GM21529 (cell line): ENCODE measurements around the gene SLC48A1.
"Not testable (repeated sequence)": the region's sequence is repeated elsewhere in the genome, so short reads cannot be mapped to it uniquely, and the experiment has no call there.

Source experiments
- ATAC-seq: cut with Tn5 transposase; IDR thresholded peaks from one replicate; pipeline ENCODE4 v1.9.1; 2021; ENCODE audit not compliant: unreplicated experiment

SLC48A1 gene

DNA sequence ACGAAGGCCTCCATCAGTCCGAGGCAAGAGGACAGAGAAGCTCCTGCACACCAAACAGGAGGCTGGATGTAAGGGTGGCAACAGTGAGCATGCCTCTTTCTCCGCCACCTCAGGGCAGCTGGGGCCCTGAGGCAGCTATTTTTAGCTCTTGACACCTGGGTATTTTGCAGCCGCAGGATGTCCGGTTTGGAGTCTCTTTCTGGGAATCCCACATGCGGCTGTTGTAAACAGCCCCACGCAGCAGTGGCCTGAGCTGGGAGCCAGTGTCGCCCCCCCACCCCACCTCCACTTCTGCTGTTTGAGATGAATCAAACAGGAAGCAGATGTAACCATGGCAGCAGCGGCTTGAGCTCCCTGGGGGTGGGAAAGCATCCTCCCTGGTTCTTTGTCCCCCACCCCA is 35.0 kb downstream of the SLC48A1 start:
- peak; percentile 47 for ATAC-seq

DNA sequence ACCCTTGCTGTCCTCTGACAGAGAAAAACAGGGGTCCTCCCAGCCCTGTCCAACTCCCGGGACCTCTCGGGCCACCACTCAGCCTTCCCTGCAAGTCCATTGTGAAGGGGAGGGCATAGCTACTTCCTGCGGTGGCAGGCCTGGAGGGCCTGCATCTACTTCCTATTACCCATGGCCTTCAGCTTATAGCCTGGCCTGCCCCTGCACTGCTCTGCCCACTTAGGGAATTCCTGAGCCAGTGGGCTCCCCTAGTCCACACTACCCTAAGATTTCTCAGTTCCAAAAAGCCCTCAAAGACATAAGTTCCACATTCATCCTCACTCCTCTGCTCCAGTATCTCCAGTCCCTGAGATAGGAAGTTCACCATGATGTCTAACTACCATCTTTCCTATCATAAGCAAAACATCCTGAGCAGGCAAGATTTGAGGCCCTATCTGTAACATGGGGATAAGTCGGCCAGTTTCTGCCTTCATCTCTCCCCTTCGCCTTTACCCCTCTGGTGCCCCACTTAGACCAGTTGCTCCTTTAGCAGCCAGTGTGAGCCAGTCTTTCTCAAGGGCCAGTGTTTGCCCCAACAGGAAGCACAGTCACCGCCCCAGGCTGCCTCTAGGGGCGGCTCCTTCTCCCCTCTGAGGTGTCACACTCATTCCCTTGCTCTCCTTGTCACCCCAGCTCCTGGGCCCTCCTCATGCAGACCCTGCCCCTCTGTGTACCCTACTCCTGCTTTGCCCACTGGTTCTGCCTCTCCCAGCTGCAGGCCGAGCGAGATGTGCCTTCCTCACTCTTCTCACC is 35.7 kb downstream of the SLC48A1 start:
- ATAC-seq, result no peak

DNA sequence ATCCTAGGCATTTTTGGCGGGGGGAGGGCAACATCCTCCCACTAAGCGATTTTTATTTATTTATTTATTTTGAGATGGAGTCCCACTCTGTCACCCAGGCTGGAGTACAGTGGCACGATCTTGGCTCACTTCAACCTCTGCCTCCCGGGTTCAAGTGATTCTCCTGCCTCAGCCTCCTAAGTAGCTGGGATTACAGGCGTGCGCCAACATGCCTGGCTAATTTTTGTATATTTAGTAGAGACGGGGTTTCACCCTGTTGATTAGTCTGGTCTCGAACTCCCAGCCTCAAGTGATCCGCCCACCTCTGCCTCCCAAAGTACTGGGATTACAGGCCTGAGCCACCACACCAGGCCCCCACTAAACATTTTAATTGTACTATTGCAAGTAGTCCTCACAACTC is 36.5 kb downstream of the SLC48A1 start:
- ATAC-seq, result not testable (repeated sequence)

DNA sequence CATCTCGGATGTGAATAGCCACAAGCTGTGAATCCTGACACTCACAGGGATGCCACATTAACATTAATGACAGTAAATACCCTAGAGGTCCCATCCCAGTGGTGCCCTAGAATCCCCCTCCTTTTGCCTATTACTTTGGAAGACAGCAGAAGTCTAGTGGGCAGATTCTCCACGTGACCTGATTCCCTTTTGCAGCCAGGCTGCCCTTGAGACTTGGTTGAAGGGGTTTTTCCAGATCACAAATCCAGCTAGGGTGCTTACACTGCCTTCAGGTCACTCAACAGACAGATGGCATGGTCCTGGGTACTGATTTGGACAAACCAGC is 38.0 kb downstream of the SLC48A1 start:
- no peak for ATAC-seq

DNA sequence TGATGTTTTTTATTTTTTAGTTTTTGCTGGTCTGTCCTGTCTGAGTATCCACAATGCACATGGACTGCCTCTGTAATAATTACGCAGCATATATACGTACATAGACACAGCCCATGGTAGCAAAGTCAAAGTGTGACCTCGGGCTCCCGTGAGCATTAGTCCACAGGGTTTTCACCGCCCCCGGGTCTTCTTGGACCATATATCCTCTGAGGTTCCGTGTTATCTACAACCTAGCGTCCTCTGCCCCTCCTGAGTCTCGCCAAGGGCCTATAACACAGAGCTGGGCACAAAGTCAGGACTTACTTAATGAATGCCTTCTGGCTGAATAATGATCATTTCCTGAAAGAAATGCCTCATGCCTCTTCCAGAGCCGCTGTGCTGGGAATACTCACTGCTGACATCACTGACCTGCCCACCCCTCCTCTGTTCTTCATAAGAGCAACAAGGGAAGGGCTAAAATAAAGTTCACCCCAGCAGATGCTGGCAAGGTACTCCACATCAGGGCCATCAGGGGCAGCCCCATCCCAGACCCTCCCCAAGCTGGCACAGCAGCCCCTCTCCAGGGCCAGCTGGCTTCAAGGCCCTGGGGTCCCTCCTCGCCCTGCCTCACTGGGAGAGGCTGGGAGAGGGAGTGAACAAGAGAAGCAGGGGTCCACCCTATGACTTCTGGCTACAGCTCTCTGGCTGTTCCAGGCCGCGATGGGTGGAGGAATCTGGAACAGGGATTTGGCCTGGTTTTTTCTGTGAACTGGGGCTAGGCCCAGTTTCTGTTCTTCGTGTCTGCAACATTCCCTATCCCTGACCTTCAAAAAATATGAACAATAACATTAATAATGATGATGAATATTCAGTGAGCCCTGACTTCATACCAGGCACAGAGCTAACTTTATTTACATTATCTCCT is 38.8 kb downstream of the SLC48A1 start:
- no peak for ATAC-seq

DNA sequence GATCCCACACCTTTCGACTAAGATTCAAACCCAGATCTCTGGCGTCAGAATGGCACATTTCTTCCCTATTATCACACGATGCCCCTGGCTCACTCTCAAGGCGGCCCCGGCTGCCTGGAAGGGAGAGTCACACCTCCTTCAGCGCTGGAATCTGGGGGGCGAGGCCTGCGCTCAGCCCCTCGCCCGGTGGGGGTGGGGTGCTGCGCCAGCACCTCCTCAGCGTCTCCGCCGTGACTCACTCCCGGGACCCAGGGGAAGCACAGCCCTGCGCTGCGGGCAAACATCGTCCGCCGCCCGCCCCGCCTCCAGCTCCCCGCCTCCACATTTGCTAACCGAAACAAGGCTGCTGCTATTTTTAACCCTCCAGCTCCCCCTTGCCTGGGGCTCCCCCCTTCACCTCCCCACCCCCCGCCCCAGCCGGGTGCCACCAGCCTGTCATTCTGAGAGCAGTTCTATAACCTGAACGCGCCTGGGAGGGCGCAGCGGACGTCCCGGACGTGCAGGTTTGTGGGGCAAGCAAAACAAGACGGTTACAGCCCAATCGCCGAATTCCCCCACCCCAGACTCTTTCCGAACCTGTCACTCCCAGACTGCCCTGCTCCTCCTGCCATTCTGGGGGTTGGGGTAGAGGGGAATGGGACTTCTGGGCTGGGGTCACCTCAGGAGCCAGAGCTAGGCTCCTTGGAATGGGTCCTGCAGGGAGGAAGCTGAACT is 39.9 kb downstream of the SLC48A1 start:
- ATAC-seq, result peak; percentile 76

DNA sequence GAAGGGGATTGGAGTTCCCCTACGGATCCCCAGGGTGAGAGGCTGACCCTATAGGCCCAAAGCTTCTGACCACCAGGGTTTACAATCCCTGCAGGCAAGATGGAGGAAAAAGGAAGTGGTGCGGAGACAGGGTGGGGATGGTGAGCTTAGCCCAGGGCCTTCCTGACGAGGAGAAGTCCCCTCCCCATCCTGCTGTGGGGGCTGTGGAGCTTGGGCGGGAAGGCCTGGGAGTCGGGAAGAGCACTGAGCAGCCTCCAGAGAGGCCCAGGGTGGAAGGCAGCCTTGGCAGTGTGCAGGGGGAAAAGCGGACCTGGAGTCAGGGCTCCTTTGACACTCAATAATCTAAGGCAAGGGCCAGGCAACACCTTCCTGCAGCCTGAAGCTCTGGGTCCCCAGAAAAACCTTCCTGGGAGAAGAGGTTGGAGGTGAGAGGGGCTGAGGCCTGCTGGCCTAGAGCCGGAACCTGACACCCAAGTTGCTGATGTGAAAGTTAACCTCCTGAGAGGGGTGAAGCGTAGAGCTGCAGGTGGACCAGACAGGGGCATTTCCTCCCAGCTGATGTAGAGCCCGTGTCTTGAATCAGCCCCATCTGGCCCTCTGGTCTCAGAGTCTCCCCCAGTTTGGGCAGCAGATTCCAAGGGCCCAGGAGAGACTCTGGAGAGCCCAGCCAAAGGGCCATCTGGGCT is 40.6 kb downstream of the SLC48A1 start:
- peak; percentile 35 for ATAC-seq

DNA sequence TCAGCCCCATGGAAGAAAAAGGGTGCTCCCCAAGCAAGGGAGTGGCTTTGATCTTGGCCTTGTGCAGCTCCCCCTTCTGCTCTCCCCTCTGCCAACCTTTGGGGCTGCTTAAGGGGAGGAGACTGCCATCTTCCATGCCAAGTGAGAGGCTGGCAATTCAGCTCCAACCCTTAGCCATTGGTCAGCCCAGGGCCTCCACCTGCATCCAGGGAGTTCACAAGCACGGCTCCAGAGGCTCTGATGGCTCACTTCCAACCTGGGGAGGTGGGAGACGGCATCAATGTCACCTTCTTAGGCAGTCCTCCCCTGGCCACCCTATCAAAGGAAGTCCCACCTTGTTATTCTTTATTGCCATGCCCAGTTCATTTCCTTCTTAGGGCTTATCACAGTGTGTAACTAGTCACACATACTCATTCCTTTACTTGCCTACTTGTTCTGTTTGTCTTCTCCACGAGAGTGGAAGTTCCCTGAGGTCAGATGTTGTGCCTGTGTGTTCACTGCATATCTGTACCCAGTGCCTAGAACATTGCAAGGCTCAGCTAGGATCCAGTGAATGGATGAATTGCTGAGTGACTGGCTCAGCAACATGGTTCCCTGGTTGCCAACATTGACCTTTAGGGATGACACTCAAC is 41.6 kb downstream of the SLC48A1 start:
- ATAC-seq, result no peak

DNA sequence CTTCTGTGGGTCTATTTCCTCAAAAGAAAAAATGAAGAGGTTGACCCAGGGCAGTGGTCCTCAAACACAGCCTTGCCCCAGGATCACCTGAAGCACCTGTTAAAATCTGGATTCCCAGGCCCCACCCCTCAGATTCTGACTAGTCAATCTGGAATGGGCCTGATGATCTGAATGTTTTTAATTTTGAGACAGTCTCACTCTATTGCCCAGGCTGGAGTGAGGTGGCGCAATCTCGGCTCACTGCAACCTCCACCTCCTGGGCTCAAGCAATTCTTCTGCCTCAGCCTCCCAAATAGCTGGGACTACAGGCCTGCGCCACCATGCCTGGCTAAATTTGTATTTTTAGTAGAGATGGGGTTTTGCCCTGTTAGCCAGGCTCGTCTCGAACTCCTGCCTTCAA is 42.4 kb downstream of the SLC48A1 start:
- not testable (repeated sequence) for ATAC-seq

DNA sequence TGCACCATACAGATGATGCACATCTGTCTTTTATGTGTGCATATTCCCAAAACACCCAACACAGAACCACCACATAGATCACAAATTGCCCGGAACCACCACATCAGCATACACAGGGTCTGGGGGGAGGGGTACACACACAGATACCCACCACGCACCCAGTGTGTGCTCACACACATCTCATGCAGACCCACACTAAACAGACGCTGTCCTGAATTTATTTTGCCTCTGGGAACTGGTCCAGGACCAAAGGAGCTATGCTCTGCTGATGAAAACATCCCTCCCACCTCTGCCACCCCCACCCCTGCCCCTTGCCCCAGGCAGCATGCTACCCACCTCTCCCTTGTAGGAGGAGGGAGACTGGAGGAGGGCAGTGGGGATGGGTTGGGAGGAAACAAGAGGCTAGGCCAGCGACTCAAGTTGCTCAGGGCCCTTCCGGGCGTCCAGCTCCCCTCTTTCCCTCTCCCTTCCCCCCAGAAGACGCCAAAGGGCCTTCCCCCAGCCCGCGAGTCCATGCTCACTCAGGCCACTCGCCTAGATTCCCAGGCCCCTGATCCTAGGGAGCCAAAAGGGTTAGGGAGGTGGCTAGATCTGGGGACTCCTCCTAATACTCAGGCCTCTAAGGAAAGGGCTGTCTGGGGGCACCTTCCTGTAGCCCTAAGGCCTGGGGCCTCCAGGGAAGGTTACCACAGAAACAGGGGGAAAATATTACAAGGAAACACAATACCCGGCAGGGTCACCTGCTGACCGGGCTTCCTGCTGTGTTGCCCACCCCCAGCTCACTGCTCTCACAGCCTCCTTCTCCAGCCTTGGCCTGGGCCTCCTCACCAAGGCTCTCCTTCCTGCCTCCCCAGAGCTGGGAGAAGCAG is 43.6 kb downstream of the SLC48A1 start:
- ATAC-seq, result no peak

DNA sequence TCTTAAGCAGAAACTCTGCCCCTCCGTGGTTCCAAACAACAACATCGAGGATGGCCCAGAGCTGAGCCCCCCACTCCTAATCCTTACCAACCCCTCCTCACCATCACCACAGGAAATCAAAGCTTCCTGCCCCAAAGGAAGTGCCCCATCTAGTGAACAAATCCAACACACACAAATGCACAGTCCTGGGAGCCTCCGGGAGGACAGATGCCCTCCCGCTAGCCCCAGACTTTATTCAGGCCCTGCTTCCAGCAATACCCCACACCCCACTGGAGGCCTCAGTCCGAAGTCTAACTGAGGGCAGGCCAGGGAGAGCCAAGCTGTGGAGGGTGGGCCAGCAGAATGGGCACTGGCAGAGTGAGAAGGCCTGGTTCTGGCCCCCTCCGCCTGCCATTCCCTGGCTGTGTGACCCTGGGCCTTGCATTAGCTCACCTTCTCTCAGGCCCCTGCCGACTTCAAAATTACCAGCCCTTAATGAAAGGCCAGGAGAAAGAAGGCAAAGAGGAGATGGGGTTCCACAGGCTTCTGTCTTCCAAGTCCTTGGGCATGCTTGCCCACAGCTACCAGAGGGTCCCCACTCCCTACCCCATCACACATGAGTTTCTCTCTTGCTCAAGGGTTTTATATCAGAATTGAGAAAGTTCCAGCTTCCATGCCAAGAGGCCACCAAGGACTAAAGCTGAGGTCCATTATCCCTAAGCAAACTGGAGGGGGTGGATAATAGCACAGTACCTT is 44.4 kb downstream of the SLC48A1 start:
- no peak for ATAC-seq

DNA sequence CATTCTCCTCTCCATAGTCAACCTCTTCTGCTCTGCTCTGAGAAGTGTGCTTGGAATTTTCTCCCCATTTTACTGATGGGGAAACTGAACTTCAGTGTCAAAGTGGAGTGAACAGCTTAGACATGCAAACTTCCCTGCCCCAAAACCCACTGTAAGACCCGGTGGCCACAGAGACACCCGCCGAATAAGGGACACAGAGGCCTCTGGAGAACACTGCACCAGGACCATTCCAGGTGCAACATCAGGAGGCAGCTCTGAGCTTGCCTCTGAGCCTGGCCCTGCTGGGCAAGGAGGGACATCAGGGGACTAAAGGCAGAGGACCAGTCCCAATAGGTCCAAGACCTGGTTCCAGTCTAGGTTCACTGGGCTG is 45.0 kb downstream of the SLC48A1 start:
- no peak for ATAC-seq

DNA sequence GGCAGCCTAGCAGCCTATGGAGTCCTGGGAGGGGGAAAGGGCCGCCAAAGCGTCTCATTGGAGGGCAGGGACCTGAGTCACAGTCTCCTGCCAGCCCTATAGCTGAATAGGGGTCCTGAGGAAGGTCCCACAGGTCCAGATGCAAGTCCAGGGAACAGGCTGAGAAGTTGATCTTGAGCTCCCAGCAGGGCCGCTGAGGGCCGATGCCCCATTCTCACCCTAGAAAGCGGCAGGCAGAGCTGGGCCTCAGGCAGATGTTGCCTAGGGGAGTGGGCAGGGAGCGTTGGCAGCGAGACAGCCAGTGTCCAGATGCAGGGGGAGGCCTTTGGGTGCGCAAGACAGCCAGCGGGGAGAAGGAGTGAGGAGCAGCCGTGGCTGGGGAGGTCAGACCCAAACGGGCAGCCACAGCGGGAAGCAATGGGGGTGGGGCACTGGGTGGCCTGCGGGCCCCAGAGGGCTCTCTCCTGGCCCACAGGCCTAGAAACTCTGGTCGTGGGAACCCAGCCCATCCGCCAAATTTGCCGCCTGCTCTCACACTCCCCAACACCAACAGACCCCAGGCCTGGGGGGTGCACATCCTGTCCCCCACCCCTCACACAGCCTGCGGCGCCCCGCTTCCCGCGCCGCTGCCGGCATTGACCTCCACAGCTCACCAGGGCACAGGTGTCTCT is 45.6 kb downstream of the SLC48A1 start:
- no peak for ATAC-seq

DNA sequence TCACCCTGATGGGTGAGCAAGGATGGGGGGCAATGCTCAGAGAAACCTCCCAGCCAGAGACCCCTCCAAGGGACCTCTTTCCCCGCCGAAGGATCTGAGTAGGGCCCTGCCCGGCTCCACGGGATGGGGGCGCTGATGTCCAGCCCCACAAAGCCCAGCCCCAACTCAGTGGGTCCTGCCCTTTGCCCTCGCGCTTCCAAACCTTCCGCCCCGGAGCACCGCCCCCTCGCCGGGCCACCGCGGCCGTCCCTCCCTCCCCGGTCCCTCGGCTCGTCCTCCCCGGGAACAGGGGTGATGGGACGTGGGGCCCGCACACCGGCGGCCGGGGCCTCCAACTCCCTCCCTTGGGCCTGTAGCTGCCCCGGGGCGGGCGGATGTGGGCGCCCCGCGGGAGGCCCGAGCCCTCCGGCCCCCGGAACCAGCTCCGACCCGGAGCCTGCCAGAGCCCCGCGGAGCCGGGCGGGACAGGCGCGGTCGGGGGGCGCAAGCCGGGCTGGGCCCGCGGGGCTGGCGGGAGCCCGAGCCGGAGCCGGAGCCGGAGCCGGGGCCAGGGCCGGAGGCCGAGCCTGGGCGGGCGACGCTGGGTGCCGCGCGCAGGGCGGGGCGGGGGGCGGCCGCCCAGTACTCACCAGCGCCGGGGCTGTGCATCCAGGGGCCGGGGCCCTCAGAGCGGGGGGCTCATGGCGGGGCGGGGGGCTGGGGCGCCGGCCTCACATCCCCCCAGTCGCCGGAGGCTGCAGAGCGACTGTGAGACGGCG is 46.3 kb downstream of the SLC48A1 start:
- ATAC-seq, result peak; percentile 49

DNA sequence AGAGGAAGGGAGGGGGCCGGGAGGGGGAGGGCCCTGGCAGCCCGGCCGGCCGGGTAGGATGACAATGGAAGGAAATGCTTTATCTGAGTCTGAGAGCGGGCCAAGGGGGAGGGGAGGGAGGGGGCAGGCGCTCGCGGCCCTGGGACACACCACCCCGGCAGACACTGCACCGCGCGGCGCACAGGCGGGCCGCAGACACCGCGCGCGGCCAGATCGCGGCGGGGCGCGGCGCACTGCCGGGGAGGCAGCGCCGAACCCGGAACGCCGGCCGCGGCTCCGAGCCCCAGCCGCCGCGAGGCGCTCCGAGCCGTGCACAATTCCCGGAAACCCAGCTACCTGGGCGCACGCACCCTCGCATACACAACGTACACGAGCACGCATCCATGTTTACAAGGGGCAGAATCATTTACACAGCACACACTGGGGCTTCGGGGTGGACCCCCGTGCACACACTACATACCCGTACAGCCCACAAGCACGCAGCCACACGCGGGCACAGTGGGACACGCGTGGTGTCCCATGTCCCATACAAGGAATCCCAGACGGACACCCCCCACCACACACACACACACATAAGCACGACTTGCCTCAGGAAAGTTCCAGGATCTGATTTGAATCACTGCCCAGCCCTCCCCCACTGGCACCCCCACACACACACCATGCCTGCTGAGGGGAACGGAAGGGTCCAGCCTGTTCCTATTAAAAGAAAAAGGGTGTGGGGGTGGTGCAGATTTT is 47.0 kb downstream of the SLC48A1 start, which contains the start of gene HDAC7:
HDAC7 (minus strand) TSS at position 8 of the 735 bp plus-strand sequence. CDS start 118 bp downstream, outside the sequence.
- ATAC-seq, result peak; percentile 42

DNA sequence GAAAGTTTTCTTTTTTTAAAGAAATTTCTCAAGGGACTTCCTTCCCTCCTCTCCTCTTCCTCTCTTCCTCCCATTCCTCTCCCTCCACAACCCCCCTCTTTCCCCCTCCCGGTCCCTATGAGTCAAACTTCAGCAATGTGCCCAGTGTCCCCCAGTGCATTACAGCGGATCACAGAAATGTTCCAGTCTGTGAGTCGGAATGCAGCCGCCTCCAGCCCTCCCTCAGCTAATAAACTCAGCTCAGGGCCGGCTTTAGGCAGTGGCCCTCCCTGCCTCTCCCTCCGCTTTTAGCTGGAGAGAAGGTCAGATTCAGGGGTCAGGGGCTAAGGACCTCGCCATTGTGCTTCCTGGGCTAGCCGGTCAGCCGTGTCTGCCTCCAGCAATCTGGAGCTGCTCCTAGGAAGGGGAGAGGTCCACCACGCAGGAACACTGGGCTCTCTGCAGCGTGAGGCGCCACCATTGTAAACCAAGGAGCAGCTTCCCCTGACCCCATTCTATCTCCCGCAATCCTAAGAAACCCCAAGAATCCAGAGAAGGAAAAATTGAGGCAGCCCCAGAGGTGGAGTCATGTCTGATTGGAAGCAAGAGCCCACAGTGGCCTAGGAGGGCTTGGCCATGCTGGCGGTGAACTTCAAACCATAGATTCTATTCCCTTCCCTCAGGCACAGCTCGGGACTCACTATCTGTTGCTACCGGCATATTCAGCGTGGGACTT is 47.8 kb downstream of the SLC48A1 start:
- no peak for ATAC-seq
